Fibroblast of skin of back (primary cell): ENCODE results near the gene STIM1. TPM values are rescaled to one million over a fixed set of nuclear protein-coding genes. Genes with fewer than 3 reads are reported as not detected.
"Not testable (repeated sequence)": the region's sequence is repeated elsewhere in the genome, so short reads cannot be mapped to it uniquely, and the experiment has no call there.

Source experiments
- DNase-seq: peaks from one replicate; pipeline ENCODE4 v3.0.0-alpha.2; 2013
- polyA plus RNA-seq, 2 experiments: library from polyadenylated mRNA; unstranded; fragments of 120-200 nt; gene quantifications; one replicate each; pipeline ENCODE4 v1.2.1, GENCODE V29; 2013; ENCODE audit not compliant: insufficient read length in 2 of 2

STIM1 gene
- polyA plus RNA-seq (2013, experiment 1 of 2; ENCODE audit: insufficient read length): 33.3 TPM
- 26.7 TPM for polyA plus RNA-seq (2013, experiment 2 of 2; ENCODE audit: insufficient read length)

- DNase-seq: peak; percentile 91
Observed at GRCh38 chr11:3854977-3855807, at the start of gene STIM1. Gene STIM1 (plus strand): TSS chr11:3855664. CDS start chr11:3856271, 607 bp downstream.

- DNase-seq: peak; percentile 49
Observed at GRCh38 chr11:3807909-3808860, 47.3 kb upstream of the STIM1 start, which contains the start of gene PGAP2. Gene PGAP2 (plus strand): TSS chr11:3808560. CDS start chr11:3811260, 2,700 bp downstream.

GRCh38 chr11:3808861-3809623 lies 46.4 kb upstream of the STIM1 start:
- peak; percentile 18 for DNase-seq

- DNase-seq: no peak
Observed at GRCh38 chr11:3809624-3809928, 45.9 kb upstream of the STIM1 start.

GRCh38 chr11:3810446-3810845 lies 45.0 kb upstream of the STIM1 start:
- DNase-seq: no peak

- DNase-seq: no peak
Observed at GRCh38 chr11:3810951-3811350, 44.5 kb upstream of the STIM1 start.

GRCh38 chr11:3814832-3815231 lies 40.6 kb upstream of the STIM1 start:
- not testable (repeated sequence) for DNase-seq

GRCh38 chr11:3815845-3816244 lies 39.6 kb upstream of the STIM1 start:
- DNase-seq: no peak

- no peak for DNase-seq
Observed at GRCh38 chr11:3816673-3817072, 38.8 kb upstream of the STIM1 start.

- DNase-seq: no peak
Observed at GRCh38 chr11:3817181-3817800, 38.2 kb upstream of the STIM1 start.

- DNase-seq: no peak
Observed at GRCh38 chr11:3820971-3821370, 34.5 kb upstream of the STIM1 start.

- DNase-seq: no peak
Observed at GRCh38 chr11:3822312-3822711, 33.2 kb upstream of the STIM1 start.

- peak; percentile 72 for DNase-seq
Observed at GRCh38 chr11:3823303-3823702, 32.2 kb upstream of the STIM1 start.

GRCh38 chr11:3823762-3824506 lies 31.5 kb upstream of the STIM1 start:
- DNase-seq: no peak

GRCh38 chr11:3824714-3825472 lies 30.6 kb upstream of the STIM1 start:
- DNase-seq: peak; percentile 54

GRCh38 chr11:3825473-3826154 lies 29.9 kb upstream of the STIM1 start:
- no peak for DNase-seq

GRCh38 chr11:3826721-3827120 lies 28.7 kb upstream of the STIM1 start:
- no peak for DNase-seq

GRCh38 chr11:3827434-3828186 lies 27.9 kb upstream of the STIM1 start:
- DNase-seq: no peak

GRCh38 chr11:3830088-3830487 lies 25.4 kb upstream of the STIM1 start:
- DNase-seq: no peak
